Measurements from ENCODE around the gene CDH23.

DNA sequence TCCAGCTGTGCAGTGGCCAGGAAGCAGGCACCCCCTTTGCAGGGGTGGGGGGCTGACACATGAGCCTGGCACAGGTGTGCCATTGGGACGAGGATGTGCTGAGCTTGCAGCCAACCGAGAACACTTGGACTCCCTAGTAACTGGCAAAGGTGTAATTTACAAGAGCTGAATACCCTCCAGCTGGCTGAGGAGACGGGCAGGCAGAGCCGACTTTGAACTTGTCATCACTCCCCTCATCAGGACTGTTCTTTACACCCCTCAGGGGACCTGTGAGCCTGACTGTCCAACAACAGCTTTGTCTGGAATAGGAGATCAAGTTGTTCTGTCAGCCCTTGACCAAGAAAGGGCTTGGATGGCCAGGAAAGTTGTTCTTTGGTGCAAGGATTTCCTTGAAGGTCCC is 61.2 kb downstream of the CDH23 start:
- TF ChIP-seq, protein P1, sequence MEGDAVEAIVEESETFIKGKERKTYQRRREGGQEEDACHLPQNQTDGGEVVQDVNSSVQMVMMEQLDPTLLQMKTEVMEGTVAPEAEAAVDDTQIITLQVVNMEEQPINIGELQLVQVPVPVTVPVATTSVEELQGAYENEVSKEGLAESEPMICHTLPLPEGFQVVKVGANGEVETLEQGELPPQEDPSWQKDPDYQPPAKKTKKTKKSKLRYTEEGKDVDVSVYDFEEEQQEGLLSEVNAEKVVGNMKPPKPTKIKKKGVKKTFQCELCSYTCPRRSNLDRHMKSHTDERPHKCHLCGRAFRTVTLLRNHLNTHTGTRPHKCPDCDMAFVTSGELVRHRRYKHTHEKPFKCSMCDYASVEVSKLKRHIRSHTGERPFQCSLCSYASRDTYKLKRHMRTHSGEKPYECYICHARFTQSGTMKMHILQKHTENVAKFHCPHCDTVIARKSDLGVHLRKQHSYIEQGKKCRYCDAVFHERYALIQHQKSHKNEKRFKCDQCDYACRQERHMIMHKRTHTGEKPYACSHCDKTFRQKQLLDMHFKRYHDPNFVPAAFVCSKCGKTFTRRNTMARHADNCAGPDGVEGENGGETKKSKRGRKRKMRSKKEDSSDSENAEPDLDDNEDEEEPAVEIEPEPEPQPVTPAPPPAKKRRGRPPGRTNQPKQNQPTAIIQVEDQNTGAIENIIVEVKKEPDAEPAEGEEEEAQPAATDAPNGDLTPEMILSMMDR (IDR thresholded peaks at IDR 0.05): no peak
- TF ChIP-seq POLR2A (IDR thresholded peaks at IDR 0.05): no peak

All from transverse colon (tissue), 3 donors.